Skin of body (tissue), 2 donors: ENCODE results near the gene TENT4B. TPM values are rescaled to one million over a fixed set of nuclear protein-coding genes. Genes with fewer than 3 reads are reported as not detected.

ENCODE experiments used
- DNase-seq: peaks from one replicate; lab custom pipeline; 2025; lab: John Stamatoyannopoulos, UW
- total RNA-seq: library from RNA; depleted of rRNA; stranded (reverse); fragments of >200 nt; gene quantifications from one replicate; pipeline ENCODE4 v1.2.3, GENCODE V29; 2014

Gene TENT4B
- total RNA-seq, 1 donor from 2014 or later = 8.7 TPM

DNA sequence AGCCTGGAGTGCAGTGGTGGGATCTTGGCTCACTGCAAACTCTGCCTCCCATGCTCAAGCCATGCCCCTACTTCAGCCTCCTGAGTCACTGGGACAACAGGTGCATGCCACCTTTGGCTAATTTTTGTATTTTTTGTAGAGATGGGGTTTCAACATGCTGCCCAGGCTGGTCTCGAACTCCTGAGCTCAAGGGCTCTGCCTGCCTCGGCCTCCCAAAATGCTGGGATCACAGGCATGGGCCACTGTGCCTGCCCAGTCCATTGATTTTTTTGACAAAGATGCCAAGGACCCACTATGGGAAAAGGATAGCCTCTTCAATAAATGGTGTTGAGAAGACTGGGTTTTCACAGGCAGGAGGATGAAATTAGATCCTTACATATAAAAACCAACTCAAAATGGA lies 102.4 kb downstream of the TENT4B start:
- no peak for DNase-seq

DNA sequence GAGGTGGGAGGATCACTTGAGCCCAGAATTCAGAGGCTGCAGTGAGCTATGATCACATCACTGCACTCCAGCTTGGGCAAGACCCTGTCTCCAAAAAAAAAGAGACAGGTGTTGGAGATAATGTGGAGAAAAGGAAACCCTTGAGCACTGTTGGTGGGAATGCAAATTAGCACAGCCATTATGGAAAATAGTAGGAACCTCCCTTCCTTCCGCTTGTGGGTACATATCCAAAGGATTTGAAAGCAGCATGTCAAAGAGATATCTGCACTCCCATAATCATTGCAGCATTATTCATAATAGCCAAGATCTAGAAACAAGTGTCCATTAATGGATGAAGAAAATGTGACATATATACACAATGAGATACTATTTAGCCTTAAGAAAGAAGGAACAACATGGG lies 103.5 kb downstream of the TENT4B start:
- no peak for DNase-seq

DNA sequence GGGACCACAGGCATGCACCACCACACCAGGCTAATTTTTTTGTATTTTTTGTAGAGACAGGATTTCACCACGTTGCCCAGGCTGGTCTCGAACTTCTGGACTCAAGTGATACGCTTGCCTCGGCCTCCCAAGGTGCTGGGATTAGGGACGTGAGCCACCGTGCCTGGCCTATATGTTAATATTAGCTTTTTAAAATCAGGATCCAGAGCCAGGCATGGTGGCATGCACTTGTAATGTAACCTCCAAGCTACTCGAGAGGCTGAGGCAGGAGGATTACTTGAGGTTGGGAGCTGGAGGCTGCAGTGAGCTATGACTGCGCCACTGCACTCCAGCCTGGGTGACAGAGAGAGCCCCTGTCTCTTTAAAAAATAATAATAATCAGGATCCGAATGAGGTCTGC lies 104.8 kb downstream of the TENT4B start:
- no peak for DNase-seq

DNA sequence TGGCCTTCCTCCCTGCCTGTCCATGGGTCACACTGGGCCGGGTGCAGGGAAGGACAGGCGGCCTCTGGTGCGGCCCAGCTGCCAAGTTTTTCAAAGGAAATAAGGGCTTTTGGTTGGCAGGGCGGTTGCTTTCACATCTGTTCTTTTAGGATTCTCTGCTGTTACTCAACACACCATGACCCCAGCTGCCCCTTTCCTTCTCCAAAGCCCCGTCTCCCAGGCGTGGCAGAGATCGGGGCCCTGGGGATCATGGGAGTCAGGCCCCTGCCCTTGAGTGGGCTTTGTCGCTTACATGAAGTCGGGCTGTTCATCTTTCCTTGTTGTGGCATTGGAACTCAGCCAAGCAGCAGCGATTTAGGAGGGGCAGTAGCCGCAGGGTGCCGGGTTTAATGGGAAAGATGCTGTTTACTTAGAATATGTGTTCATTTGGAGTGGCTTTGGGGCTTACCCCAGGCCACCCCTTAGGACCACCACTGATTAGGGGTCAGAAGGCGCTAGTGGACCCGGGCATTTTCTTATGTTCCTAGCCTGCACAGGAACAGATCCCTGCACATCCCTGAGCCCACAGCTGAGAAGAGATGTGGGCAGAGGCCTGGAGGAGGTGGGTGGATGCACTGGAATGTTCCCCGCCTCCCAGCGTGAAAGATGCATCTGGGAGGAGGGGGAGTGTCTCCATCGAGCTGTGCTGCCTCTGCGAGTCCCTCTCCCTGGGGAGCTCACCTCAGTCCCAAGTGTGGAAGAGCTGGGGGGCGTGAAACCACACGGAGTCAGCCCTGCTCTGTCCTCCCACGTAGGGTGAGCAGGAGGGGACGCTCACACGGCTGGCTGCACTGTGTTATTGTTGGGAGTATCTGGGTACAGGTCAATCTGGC lies 106.5 kb downstream of the TENT4B start:
- DNase-seq = no peak

DNA sequence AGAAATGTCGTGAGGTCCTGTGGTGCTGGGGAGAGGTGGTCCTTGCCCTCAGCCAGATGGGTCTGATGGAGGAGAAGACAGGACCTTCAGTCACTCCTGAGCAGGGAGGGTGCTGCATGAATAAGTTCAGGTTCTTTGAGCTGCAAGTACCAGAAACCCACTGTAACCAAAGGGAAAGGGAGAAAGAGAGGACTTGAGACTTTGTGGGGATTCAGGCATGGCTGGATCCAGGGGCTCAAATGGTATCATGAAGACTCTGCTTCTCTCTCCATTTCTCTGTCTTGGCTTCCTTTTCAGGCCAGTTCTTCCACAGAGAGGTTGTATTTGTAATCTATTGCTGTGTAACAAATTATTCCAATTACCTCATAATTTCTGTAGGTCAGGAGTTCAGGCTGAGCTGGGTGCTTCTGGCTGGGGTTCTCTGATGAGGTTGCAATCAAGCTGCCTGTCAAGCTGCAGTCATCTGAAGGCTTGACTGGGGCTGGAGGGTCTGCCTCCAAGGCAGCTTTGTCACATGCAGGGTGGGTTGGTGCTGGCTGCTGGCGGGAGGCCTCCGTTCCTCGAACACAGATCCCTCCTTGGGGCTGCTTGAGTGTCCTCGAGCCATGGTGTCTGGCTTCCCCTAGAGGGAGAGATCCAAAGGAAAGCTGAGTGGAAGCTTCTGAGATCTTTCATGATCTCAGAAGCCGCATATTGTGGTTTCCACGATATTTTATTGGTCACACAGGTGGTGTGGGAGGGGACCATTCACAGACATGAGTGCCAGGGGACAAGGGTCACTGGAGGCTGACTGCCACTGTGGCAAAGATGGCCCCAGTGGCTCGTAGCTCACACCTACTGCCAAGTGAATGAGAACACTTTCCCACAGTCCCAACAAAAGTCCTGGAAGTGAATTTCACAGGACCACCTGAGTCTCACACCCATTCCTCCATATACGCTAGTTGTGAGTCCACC lies 107.4 kb downstream of the TENT4B start:
- no peak for DNase-seq

DNA sequence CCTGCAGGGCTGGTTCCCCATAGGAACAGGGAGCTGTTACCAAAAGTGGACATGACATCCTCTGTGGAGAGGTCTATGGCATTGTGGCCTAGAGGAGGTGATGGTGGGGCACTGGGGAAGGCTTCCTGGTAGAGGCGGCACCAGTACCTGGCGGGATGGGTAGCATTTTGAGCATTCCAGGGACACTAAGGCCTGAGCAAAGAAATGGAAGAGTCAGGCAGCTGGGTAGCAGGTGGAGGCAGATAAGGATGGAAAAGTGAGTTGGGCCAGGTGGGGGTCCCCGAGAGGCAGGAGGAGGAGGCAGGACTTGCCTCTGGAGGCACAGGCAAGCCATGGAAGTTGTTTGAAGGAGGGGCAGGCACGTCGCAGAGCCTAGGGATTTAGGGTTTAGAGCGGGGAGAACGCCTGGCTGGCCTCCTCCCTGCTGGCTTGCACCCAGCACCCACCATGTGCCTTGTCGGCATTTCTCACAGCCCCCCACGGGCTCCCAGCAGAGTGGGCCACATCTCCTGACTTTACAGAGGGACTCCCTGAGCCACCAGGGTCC lies 108.1 kb downstream of the TENT4B start:
- no peak for DNase-seq

DNA sequence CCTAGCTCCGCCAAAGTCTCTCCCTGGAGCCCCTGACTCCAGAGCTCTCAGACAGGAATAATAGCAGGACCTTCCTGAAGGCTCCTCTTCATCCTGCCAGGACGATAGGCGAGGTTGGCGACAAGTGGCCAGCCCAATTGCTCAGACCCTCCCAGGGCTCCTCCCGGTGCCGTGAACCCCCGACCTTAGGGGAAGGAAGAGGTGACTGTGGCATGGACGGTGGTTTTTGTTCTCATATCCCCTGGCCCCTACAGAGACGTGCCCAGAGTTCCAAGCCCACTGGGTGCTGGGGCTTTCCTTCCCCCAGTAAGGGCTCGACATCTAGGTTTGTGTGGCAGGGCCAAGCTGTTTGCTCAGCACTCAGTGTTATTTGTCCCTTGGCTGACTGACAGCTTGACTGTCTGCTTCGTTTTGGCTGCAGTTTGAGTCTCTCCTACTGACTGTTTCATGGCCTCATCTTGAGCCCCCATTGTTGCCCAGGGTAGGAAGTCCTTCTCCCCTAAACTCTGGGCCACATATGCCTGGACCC lies 108.7 kb downstream of the TENT4B start:
- no peak for DNase-seq

DNA sequence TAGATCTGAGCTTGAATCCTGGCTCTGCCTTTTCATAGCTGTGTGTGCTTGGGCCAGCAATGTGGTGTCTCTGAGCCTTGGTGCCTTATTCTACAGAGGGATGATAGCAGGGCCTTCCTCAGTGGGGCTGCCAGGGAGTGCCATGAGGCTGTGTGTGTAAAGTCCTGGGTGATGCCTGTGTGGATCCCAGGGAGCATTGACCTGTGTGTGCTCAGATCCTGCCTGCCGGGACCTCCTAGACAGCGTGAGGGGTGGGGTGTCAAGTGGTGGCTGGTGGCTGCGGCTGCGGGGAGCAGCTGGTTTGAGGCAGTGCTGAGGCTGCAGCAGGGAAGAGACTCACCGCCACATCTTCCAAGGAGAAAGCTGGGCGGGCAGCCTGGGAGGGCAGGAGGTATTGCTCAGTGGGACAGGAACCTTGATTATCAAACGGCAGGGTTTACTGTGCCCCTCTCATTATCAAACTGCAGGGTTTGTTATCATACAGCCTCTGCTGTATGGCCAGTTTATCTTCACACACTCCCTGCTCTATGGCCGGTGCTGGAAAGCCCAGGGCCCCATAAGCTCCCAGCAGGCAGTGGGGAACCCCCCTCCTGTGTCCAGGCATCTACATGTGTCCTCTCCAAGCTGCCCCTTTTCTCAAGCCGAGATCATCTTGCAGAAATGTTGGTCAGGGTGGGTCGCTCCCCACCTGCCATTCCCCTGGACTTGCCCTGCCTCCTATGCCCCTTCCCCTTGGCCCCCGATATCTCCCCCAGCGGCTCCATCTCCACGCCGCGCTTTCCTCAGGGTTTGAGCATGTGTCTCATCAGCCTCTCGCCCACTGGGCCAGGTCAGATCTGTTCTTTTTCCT lies 110.2 kb downstream of the TENT4B start:
- no peak for DNase-seq

DNA sequence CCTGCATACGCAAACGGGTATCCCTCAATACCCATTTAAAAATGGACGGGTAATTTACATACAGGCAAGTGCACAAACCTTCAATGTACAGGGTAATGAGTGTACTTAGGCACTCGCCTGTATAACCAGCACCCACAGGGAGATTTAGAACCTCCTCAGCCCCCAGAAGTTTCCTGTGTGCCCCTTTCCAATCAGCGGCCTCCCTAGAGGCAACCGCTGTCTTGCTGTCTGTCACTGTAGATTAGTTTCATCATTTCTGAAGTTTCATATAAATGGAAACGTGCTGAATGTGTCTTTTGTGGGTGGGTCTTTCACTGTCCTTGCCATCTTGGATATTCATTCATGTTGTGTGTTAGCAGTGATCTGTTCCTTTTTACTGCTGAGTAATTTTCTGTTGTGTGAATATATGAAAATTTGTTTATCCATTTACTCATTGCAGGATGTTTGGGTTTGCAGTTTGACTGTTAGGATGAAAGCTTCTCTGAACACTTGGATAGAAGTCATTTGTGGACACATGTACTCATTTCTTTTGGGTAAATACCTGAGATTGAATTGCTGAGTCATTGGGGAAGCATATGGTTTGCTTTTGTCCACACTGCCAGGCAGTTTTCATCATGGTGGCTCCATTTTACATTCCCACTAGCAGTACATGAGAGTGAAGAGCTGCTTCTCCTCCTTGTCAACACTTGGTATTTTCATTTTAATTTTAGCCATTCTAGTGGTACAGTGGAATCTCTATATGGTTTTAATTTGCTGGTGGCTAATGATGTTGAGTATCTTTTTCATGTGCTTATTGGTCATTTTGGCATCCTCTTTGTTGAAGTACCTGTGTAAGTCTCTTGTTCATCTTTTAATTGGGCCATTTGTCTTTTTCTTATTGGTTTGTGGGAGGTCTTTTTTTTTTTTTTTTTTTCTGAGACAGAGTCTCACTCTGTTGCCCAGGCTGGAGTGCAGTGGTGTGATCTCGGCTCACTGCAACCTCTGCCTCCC lies 111.1 kb downstream of the TENT4B start:
- DNase-seq = no peak

DNA sequence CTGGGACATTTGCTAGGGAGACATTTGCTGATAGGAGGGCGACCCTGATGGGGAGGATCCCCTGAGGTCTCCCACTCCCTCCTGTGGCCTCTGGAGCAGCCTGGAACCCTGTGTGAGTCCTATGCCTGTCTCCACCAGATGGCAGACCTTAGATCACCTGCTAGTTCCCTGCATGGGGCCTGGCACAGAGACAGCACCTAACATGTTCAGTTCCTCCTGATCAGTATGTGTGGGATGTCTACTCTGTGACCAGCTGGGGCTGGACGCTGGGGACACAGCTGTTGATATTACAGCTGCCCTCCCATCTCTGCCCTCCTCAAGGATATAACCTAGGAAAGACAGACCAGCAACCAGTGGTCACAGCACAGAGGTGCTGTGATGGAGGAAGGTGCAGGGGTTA lies 112.2 kb downstream of the TENT4B start:
- no peak for DNase-seq

DNA sequence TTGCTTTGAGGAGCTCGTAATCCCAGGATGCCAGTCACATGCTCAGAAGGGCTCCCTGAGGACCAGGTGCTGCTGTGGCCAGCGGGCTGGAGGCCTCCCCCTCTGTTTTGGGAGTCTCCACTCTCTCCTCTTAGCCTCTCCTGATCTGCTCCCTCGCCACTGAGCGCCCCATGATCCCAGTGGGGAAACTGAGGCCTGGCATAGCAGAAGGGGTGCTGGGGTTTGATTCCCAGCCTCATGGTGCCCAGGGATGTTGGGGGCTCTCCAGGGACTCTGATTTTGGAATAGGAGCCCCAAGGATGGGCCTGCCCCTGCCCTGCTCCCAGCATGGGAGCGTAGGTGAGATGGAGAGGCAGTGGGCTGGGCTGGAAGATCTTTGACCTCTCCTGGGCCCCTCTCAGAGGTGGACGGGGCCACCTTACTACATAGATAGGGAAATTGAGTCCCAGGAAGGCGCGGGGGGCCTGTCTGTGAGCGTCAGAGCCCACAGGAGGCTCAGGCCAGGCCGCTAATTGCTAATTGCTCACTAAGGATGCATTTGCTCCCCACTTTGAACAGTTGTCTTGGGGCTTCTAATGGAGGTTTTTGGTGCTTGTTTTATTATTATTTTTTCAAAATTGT lies 112.7 kb downstream of the TENT4B start:
- DNase-seq = no peak

DNA sequence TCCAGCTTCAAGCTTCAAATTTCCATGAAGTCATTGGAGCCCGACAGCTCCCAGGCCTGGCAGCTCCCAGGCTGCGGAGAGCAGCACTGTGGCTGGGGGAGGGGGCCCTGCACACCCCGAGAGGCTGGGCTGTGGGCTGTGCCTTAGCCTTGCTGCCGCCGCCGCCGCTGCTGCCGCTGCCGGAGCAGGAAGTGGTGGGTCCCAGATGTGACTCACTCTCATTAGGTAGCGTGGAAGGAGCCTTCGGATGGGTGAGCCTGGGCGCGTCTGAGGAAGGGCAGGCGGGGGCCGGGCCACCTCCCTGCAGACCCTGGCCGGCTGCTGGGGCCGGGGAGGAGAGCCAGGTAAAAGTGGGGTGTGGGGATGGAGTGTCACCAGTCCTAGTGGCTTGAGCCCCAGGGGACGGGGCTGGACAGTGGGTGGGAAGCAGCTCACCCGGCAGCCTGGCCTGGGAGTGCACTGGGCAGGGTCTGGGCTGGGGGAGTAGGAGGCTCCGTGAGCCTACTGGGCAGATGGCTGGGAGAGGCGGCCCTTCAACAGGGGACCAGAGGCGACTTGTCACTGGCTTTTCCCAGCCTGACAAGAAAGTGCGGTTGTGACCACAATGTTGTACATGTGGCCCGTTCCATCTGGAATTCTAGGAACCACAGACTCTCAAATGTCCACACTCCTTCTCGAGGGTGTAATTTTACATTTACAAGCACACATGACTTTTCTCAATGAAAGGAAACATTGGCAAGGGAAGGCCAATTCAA lies 113.4 kb downstream of the TENT4B start, which contains the start of gene ADCY7:
Gene ADCY7 (plus strand): TSS at position 215 of the 755 bp plus-strand sequence. CDS start 21,629 bp downstream, outside the sequence.
- DNase-seq = peak; percentile 31

DNA sequence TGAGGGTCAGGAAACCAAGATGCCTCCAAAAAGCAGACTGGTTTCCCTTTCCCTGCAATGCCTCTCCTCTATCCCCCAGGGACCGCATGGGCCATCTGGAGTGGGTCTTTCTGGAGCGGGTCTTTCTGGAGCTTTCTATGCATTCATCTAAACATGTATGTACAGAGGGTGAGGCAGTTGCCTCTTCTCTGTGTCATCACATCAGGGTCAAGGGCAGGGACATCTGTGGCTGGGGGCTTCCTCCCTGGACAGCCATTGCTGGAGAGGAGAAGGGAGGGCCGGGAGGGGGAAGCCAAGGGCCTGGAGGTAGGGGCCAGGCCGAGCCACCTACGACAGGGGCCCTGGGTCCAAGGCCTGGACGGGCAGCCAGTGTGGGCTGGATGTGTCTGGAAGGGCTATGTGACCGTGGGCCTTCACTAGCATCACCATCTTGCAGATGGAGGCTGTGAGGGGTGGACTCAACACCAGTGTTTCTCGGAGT lies 114.1 kb downstream of the TENT4B start:
- DNase-seq = no peak

DNA sequence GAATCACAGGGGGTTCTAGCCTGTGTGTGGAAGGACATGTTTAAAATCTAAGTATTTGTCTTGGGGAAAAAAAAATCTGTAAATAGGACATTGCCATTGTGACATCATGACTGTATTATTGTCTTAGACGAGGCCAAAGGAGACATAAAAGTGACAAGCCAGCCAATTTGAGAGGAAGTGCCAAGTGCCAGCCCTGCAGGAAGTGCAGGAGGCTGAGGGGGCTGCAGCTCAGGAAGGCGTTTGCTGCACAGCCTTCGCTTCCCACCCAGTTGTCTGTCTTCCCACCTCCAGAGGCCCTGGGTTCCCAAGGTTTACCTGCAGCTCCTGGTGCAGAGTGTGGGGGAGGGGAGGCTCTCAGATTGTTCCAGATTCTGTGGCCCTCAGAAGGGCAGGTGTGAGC lies 114.5 kb downstream of the TENT4B start:
- no peak for DNase-seq

DNA sequence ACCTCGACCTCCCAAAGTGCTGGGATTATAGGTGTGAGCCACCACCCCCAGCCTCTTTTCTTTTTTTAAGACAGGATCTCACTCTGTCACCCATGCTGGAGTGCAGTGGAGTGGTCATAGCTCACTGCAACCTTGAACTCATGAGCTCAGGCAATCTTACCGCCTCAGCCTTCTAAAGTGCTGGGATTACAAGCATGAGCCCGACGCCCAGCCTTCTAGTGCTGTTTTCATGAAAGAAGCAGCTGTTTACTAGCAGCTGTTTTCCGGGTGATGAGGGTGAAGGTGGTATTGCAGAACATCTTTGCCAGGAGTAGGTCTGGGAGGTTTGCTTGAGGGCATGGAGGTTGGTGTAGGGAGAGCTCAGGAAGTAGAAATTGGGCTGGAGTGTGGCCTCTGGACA lies 115.2 kb downstream of the TENT4B start:
- DNase-seq = no peak

DNA sequence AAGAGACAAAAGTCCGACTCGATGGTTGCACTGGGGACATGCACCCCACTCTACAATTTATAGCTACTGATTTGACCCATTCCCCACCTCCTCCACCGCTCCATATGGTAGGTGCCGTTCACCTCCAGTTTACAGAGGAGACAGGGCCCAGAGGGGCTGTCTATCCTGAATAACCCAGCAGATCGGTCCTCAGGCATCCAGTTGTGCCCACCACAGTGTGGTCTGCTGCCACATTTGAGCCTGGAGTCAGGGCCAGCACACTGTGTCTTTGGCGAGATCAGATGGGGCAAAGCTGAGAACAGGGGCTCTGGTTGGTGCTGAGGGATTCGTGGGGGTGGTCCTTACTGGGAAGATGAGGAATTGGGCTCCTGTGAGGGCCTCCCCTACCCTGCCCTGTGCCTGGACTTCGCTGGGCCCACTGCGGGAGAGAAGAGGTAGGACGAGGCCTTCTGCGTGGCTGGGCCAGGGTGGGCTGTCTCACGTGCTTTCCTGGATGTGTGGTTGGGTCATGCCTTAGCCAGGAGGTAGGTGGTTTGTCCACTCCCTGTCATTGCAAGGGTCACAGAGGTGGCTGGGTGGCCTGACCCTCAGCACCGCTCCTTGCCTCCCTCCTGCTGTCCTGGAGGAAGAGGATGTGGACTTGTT lies 116.1 kb downstream of the TENT4B start:
- no peak for DNase-seq

DNA sequence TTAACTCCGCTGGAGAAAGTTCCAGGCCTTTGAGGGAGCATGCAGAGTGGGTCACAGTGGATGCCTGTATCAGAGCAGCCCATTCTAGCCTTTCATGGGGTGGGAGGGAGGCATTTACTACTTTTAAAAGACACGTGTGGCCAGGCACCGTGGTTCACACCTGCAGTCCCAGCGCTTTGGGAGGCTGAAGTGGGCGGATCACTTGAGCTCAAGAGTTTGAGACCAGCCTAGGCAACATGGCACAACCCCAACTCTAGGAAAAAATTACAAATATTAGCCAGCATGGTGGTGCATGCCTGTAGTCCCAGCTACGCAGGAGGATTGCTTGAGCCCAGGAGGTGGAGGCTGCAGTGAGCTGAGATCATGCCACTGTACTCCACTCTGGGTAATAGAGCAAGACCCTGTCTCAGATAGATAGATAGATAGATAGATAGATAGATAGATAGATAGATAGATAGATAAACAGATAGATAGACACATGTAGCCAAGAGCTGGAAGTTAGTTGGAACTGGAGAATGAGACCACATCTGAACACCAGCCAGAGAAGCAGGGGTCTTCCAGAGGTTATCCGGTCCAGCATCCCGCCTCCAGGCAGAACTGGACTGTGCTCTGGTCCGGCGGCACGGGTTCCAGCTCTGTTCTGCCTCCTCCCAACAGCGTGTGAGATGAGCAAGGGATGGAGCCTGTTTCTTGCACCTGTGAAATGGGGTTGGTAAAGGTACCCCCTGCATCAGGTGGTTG lies 116.8 kb downstream of the TENT4B start:
- DNase-seq = no peak
